Left ventricle myocardium inferior (tissue), 1 donor: Measurements from ENCODE around the gene DPYSL3. TPM values are rescaled to one million over a fixed set of nuclear protein-coding genes. Genes with fewer than 3 reads are reported as not detected.

Source experiments
- DNase-seq: peaks from one replicate; pipeline ENCODE4 v3.0.0-alpha.2; 2020
- H3K27ac ChIP-seq: fragments of 200-600 bp; replicated peaks from 2 replicates; pipeline ENCODE4 v1.8.0; 2021
- H3K27me3 ChIP-seq: fragments of 200-600 bp; 2 replicates; pipeline ENCODE4 v1.8.0; 2021; ENCODE audit warnings: low read depth
- H3K36me3 ChIP-seq: fragments of 200-600 bp; 2 replicates; pipeline ENCODE4 v1.8.0; 2021
- H3K4me1 ChIP-seq: fragments of 200-600 bp; 2 replicates; pipeline ENCODE4 v1.8.0; 2021
- H3K4me3 ChIP-seq: fragments of 200-600 bp; 2 replicates; pipeline ENCODE4 v1.8.0; 2021; ENCODE audit warnings: mild to moderate bottlenecking, moderate library complexity
- H3K9me3 ChIP-seq: fragments of 200-600 bp; replicated peaks from 2 replicates; pipeline ENCODE4 v1.8.0; 2021
- CTCF ChIP-seq: fragments of 200-600 bp; IDR thresholded peaks from 2 replicates; pipeline ENCODE4 v1.8.0; 2021; ENCODE audit warnings: antibody characterized with exemption, mild to moderate bottlenecking, borderline replicate concordance
- intact Hi-C: fragments of 100-400 bp; cut with micrococcal nuclease; formaldehyde crosslinking; loops from one replicate; pipeline ENCODE4 v1.11.0; 2022
- total RNA-seq: library from RNA; stranded (reverse); fragmentation: NEBNext Ultra II Directional; extraction: Animal tissue kit (Norgen Biotek cat#: 25700); gene quantifications from one replicate; pipeline ENCODE4 v1.2.1, GENCODE V29; 2021
- donor health status: DM: no; HTN: yes; CAD: no; lungs with severe emphysema.

DPYSL3 gene
- total RNA-seq, 1 donor from 2014 or later: 20.7 TPM

GRCh38 chr5:147407094-147407681 lies 102.7 kb downstream of the DPYSL3 start:
- peak overlapping the region; percentile 20 for H3K27ac ChIP-seq
- peaks cover 69% of the 10 kb centered on the region for H3K4me1 ChIP-seq
- DNase-seq: no peak
- no peak for TF ChIP-seq CTCF
- H3K4me3 ChIP-seq: no peak overlapping the region
- intact Hi-C loops: no loop called here
- H3K9me3 ChIP-seq: no peaks in the 10 kb centered on the region
- peaks cover 17% of the 10 kb centered on the region for H3K36me3 ChIP-seq
- H3K27me3 ChIP-seq: no peaks in the 10 kb centered on the region

GRCh38 chr5:147406636-147407035 lies 103.2 kb downstream of the DPYSL3 start:
- intact Hi-C loops: no loop called here
- peak overlapping the region; percentile 20 for H3K27ac ChIP-seq
- peaks cover 17% of the 10 kb centered on the region for H3K36me3 ChIP-seq
- no peak for DNase-seq
- no peak for TF ChIP-seq CTCF
- no peaks in the 10 kb centered on the region for H3K27me3 ChIP-seq
- H3K4me1 ChIP-seq: peaks cover 66% of the 10 kb centered on the region
- no peaks in the 10 kb centered on the region for H3K9me3 ChIP-seq
- no peak overlapping the region for H3K4me3 ChIP-seq

- peaks cover 32% of the 10 kb centered on the region for H3K36me3 ChIP-seq
- H3K27ac ChIP-seq: peak overlapping the region; percentile 85
- TF ChIP-seq CTCF: no peak
- intact Hi-C loops: no loop called here
- no peak overlapping the region for H3K4me3 ChIP-seq
- peaks cover 58% of the 10 kb centered on the region for H3K4me1 ChIP-seq
- H3K27me3 ChIP-seq: no peaks in the 10 kb centered on the region
- no peak for DNase-seq
- H3K9me3 ChIP-seq: no peaks in the 10 kb centered on the region
Measured at GRCh38 chr5:147404706-147405105, 105.2 kb downstream of the DPYSL3 start.

GRCh38 chr5:147403651-147404640 lies 105.9 kb downstream of the DPYSL3 start:
- no peak for TF ChIP-seq CTCF
- Histone ChIP-seq H3K4me1 (peaks cover 58% of the 10 kb centered on the region), H3K4me3 (no peak overlapping the region), H3K9me3 (no peaks in the 10 kb centered on the region), H3K27me3 (no peaks in the 10 kb centered on the region), H3K36me3 (peaks cover 37% of the 10 kb centered on the region), H3K27ac (peak overlapping the region; percentile 85)
- intact Hi-C loops: no loop called here
- no peak for DNase-seq

- no peak for TF ChIP-seq CTCF
- H3K4me1 ChIP-seq: peaks cover 38% of the 10 kb centered on the region
- H3K4me3 ChIP-seq: no peak overlapping the region
- peaks cover 48% of the 10 kb centered on the region for H3K36me3 ChIP-seq
- no peaks in the 10 kb centered on the region for H3K27me3 ChIP-seq
- H3K27ac ChIP-seq: no peak overlapping the region
- intact Hi-C loops: no loop called here
- no peak for DNase-seq
- no peaks in the 10 kb centered on the region for H3K9me3 ChIP-seq
Measured at GRCh38 chr5:147400881-147401280, 109.0 kb downstream of the DPYSL3 start.
